GM20000 (cell line): Measurements from ENCODE around the gene ARHGAP45.

Experiments
- DNase-seq: peaks from one replicate; pipeline ENCODE4 v3.0.0; 2012; ENCODE audit warnings: low spot score
- CTCF ChIP-seq: IDR thresholded peaks from 2 replicates; pipeline ENCODE4 v1.5.1; 2012; ENCODE audit warnings: mild to moderate bottlenecking, control low read depth; ENCODE audit errors: extremely low read depth, missing control alignments

ARHGAP45 gene

DNA sequence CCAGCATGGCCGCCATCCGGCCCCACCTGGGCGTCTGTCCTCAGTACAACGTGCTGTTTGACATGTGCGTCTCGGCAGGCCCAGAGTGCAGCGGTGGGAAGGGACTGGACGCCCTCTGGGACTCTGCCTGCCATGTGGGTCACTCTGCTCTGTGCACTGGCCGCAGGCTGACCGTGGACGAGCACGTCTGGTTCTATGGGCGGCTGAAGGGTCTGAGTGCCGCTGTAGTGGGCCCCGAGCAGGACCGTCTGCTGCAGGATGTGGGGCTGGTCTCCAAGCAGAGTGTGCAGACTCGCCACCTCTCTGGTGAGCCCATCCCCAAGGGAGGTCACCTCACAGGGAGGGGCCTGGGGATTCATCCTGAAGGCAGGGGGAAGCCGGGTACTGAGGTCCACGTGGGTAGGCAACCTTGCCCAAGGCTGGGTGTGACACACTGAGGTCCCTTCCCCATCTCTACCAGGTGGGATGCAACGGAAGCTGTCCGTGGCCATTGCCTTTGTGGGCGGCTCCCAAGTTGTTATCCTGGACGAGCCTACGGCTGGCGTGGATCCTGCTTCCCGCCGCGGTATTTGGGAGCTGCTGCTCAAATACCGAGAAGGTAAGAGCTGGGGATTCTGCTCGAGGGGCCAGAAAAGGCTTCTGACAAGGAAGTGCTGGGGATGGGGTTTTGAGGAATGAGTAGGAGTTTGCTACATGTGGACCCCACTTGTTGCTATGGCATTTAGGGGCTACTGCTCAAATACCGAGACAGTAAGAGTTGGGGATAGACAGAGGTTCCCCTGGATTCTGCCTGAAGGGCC is 15.8 kb upstream of the ARHGAP45 start:
- no peak for DNase-seq
- no peak for TF ChIP-seq CTCF

GRCh38 chr19:1051791-1052190 is 15.2 kb upstream of the ARHGAP45 start:
- TF ChIP-seq CTCF = no peak
- no peak for DNase-seq

DNA sequence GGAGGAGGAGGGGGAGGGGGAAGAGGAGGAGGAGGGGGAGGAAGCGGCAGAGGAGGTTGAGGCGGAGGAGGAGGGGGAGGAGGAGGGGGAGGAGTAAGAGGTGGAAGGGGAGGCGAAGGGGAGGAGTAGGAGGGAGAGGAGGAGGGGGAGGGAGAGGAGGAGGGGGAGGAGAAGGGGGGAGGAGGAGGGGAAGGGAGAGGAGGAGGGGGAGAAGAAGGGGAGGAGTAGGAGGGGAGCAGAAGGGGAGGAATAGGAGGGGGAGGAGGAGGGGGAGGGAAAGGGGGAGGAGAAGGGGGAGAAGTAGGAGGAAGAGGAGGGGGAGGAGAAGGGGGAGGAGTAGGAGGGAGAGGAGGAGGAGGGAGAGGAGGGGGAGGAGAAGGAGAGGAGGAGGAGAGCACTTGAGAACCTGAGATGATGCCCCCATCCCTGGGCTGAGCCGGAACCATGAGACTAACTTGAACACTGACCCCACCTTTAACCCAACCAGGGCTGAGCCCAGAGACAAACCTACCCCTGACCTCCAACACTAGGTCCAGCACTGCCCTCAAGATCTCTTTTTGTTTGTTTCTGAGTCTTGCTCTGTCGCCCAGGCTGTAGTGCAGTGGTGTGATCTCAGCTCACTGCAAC is 14.5 kb upstream of the ARHGAP45 start:
- no peak for TF ChIP-seq CTCF
- no peak for DNase-seq

DNA sequence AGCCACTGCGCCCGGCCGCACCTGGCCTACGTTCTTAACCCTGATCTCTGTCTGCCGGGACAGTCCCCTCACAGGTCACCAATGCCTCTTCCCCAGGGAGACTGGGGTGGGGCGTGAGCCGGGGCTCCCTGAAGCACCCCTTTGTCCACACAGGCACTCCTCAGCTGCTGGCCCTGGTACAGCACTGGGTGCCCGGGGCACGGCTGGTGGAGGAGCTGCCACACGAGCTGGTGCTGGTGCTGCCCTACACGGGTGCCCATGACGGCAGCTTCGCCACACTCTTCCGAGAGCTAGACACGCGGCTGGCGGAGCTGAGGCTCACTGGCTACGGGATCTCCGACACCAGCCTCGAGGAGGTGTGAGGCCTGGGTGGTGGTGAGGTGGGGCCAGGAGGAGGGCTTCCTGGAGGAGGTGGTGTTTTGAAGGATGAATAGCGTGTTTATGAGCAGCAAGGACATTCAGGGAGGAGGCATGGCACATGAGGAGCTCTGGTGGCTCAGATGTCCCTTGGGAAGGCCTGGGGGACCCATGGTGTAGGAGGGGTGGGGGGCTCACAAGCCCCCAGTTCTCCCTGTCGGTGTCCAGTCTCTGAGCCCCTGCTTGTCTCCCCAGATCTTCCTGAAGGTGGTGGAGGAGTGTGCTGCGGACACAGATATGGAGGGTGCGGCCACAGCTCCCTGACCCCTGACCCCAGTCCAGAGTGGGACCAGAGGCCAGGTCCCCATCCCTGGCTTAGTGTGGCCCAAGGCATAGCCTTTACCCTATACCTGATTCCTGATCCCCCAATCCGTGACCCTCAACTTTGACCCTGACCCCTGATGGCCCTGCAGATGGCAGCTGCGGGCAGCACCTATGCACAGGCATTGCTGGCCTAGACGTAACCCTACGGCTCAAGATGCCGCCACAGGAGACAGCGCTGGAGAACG is 13.5 kb upstream of the ARHGAP45 start:
- no peak for DNase-seq
- TF ChIP-seq CTCF = no peak

GRCh38 chr19:1054102-1055027 is 12.6 kb upstream of the ARHGAP45 start:
- DNase-seq = no peak
- no peak for TF ChIP-seq CTCF

DNA sequence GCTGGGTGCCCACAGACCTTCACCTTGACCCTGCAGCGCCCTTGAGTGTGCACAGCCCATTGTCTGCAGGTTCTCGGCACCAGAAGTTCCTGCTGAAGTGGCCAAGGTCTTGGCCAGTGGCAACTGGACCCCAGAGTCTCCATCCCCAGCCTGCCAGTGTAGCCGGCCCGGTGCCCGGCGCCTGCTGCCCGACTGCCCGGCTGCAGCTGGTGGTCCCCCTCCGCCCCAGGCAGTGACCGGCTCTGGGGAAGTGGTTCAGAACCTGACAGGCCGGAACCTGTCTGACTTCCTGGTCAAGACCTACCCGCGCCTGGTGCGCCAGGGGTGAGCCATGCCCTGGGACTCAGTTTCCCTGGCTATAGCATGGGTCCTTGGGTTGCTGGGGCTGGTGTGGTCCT is 11.9 kb upstream of the ARHGAP45 start:
- no peak for TF ChIP-seq CTCF
- no peak for DNase-seq
